Cardiac septum (tissue), 1 donor: ENCODE results near the gene PPIL1. TPM values are rescaled to one million over a fixed set of nuclear protein-coding genes. Genes with fewer than 3 reads are reported as not detected.
"Not testable (repeated sequence)": the region's sequence is repeated elsewhere in the genome, so short reads cannot be mapped to it uniquely, and the experiment has no call there.

Experiments
- DNase-seq: peaks from one replicate; pipeline ENCODE4 v3.0.0-alpha.2; 2020; ENCODE audit warnings: low spot score
- intact Hi-C: fragments of 100-400 bp; cut with DNase I; formaldehyde crosslinking; loops from one replicate; pipeline ENCODE4 v1.14.0; 2022
- total RNA-seq: library from RNA; stranded (reverse); fragmentation: NEBNext Ultra II Directional; extraction: Animal tissue kit (Norgen Biotek cat#: 25700); gene quantifications from one replicate; pipeline ENCODE4 v1.2.1, GENCODE V29; 2021
- donor health status: DM: no; HTN: no; CAD: no.

The PPIL1 gene
- total RNA-seq, 1 donor from 2014 or later, result 24.9 TPM

DNA sequence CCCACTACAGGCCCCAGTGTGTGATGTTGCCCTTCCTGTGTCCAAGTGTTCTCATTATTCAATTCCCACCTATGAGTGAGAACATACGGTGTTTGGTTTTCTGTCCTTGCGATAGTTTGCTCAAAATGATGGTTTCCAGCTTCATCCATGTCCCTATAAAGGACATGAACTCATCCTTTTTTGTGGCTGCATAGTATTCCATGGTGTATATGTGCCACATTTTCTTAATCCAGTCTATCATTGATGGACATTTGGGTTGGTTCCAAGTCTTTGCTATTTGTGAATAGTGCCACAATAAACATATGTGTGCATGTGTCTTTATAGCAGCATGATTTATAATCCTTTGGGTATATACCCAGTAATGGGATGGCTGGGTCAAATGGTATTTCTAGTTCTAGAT is 16.6 kb upstream of the PPIL1 start:
- not testable (repeated sequence) for DNase-seq
- intact Hi-C loops, result loop anchor here (10.0 kb wide), 1 partner anchor 314 kb away; no protein-coding TSS in a partner anchor

DNA sequence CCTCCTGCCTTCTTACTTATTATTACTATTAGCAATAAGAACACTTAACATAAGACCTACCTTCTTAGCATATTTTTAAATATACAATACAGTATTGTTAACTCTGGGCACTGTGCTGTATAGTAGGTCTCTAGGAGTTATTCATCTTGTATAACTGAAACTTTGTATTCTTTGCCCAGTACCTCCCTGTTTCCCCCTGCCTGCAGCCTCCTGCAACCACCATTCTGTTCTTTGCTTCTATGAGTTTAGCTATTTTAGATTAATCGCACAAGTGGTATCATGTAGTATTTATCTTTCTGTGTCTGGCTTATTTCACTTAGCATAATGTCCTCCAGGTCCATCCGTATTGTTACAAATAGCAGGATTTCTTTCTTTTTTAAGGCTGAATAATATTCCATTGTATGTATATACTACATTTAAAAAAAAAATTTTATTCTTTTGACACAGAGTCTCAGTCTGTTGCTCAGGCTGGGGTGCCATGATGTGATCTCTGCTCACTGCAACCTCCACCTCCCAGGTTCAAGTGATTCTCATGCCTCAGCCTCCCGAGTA is 15.6 kb upstream of the PPIL1 start:
- intact Hi-C loops, result loop anchor here (10.0 kb wide), 1 partner anchor 315 kb away; no protein-coding TSS in a partner anchor
- no peak for DNase-seq

DNA sequence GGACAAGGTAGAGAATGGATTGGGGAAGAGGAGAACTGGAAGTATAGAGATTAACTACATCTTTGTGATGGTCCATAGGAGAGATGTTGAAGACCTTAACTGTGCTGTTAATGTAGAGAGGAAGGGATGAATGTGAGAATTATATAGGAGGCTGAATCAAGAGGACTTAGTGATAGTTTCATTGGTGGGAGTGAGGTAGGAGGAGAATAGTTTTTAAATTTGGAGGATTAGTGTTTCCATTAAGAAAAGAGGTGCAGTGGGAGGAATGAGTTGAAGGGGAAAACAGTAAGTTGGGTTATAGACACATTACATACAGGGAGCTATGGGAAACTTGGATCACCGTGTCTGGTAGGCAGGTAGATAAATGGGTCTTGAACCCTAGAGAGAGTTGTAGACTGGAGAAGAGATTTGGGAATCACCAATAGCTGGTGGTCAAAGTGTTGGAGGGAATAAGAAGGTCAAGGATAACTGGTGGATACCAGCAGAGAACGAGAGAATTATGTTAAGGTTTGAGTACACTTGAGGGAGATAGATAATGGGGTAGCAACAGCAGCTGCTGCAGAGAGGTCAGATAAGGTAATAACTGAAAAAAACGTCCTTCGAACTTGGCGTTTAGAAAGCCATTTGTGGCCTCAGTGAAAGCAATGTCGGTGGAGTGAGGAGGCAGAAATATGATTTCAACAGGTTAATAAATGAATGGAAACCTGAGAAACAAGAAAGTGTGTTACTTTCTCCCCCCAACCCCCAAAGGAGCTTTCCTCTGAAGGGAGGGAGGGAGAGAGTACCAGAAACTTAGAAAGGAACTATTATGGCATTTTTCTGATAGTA is 14.3 kb upstream of the PPIL1 start:
- DNase-seq, result no peak
- intact Hi-C loops, result loop anchor here (10.0 kb wide), 1 partner anchor 286 kb away; the partner anchor contains the start of gene PIM1

DNA sequence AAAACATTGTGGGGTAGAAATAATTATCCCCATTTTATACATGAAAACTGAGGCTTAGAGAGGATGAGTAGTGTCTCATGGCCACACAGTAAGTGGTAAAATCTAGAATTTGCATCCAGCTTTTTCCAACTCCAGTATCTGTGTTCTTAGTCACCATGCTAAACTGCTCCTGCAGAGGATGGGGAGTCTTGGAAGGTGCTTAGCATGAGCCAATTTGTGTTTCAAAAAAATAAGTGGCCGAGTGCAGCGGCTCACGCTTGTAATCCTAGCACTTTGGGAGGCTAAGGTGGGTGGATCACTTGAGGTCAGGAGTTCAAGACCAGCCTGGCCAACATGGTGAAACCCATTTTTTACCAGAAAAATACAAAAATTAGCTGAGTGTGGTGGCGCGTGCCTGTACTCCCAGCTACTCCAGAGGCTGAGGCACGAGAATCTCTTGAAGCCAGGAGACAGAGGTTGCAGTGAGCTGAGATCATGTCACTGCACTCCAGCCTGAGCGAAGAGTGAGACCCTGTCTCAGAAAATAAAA is 13.6 kb upstream of the PPIL1 start:
- intact Hi-C loops, result loop anchor here (10.0 kb wide), 1 partner anchor 287 kb away; the partner anchor contains the start of gene PIM1
- DNase-seq, result no peak

- no peak for DNase-seq
- intact Hi-C loops, result loop anchor here (10.0 kb wide), 1 partner anchor 288 kb away; the partner anchor contains the start of gene PIM1
Observed at GRCh38 chr6:36886950-36887618, 12.5 kb upstream of the PPIL1 start.

DNA sequence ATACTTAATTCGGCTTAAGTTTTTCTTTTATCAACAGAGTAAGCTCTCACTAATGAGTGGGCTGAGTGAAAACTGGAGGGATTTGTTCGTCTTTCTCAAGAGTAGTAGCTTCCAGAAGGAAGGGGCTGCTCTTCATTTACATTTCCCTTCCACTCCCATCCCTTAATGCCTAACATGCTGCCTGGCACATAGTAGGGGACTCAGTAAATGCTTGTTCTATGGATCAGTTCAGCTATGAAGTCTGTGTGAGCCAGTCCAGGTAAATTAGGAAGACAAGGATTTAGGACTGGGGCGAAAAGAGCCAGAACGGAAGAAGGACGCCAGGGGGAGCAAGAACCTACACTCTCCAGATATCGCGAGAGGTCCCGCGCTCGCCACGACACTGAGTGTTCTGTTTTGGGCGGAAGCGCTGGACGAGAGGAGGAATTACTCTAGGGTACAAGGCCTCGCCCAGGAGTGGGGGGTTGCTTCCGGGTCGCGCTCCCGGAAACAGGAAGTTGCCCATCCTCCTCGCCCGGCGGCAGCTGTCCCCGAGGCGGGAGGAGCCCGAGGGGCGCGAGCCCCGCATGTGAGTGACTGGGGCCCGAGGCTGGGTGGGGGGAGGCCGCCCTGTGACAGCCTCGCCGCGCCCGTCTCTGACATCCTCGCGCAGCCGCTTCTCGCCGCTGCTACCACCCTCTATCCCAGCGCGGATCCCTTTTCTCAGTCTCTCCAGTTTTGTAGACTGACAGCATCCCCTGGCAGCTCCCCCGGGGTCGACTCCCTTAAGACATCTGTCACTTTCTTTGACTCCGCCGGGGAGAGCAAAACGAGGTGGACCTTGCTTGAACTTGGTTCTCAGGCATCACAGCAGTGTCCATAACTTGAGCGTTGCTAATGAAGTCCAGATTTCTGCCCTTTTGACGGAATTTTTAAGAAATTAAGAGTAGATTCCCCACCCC is 11.1 kb upstream of the PPIL1 start, which contains the start of gene C6orf89:
Gene C6orf89 (plus strand): TSS at position 492 of the 941 bp plus-strand sequence. CDS start 13,493 bp downstream, outside the sequence.
- DNase-seq, result peak; percentile 99
- intact Hi-C loops, result loop anchor here (2.0 to 10.0 kb wide), 3 partner anchors 95 to 289 kb away; partner anchors contain the start of gene PIM1

GRCh38 chr6:36884610-36885009 is 10.0 kb upstream of the PPIL1 start:
- intact Hi-C loops, result loop anchor here (2.0 to 10.0 kb wide), 3 partner anchors 96 to 290 kb away; partner anchors contain the start of gene PIM1
- DNase-seq, result no peak

GRCh38 chr6:36875250-36875633 is 639 bp upstream of the PPIL1 start:
- no peak for DNase-seq
- intact Hi-C loops, result no loop called here

GRCh38 chr6:36873612-36874442 is 776 bp downstream of the PPIL1 start:
- no peak for DNase-seq
- intact Hi-C loops, result no loop called here

GRCh38 chr6:36873115-36873514 is 1.5 kb downstream of the PPIL1 start:
- DNase-seq, result no peak
- intact Hi-C loops, result no loop called here

DNA sequence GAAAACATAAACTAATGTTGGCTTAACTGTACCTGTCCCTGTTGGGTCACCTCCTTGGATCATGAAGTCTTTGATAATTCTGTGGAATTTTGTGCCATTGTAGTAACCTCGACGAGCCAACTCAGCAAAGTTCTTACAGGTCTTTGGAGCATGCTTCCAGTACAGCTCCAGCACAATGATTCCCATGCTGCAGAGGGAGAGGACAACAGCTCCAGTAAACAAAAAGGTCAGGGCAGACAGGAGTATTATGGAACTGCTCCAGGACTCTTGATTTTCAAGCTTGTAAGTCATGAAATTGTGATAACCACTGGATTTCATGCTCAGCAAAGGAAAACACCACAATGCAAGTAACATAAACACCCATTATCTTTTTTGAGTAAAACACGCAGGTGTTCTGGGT is 2.9 kb downstream of the PPIL1 start:
- no peak for DNase-seq
- intact Hi-C loops, result no loop called here

DNA sequence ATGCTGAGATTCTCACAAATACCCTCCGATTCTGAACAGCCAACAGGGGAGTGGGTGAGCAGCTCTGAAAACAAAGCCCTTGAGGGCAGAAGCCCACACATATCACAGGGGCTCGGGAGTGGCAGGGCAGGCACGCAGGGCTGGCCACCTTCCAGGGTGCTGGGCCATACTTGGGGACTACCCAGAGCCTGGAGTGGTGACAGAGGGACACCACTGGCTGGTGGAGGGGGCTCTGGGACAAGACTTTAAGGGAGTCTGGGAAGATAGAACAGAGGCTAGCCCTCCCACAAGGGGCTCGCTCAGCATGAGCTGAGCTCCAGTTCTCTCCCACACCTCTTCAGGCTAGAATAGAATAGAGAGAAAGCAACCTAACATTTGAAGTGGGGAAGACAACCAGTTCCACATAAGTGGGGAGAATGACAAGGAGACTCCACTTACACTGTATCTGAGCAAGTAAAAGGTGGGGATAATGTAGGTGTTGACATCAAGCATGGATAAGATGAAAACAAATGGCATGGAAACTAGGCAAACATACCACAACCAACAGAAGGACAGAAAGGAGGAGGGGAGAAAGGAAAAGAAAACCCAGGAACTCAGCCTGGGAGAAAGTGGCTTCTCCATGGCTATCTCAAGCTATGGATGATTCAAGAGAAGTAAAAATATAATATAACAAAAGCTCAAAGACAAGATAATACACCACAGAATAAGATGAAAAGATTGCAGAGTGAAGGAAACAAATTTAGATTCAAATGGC is 7.0 kb downstream of the PPIL1 start:
- intact Hi-C loops, result no loop called here
- DNase-seq, result no peak

DNA sequence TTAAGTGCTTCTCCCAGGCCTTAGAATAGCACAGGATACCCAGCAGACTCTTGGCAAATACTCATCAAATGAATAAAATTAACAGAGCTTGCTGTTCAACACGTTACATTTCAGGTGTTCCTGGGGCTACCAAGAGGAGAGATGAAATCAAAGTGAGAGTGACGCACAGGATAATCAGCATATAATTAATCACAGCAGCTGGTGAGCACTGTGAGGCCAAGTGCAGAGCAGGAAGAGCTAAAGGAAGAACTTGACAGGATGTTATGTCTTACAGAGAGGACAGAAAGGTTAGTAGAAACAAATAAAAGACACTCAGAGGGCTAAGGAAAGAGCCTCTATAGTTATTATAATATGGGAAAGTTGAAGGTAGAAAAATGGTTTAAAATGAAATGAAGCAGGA is 8.8 kb downstream of the PPIL1 start:
- intact Hi-C loops, result no loop called here
- DNase-seq, result no peak

DNA sequence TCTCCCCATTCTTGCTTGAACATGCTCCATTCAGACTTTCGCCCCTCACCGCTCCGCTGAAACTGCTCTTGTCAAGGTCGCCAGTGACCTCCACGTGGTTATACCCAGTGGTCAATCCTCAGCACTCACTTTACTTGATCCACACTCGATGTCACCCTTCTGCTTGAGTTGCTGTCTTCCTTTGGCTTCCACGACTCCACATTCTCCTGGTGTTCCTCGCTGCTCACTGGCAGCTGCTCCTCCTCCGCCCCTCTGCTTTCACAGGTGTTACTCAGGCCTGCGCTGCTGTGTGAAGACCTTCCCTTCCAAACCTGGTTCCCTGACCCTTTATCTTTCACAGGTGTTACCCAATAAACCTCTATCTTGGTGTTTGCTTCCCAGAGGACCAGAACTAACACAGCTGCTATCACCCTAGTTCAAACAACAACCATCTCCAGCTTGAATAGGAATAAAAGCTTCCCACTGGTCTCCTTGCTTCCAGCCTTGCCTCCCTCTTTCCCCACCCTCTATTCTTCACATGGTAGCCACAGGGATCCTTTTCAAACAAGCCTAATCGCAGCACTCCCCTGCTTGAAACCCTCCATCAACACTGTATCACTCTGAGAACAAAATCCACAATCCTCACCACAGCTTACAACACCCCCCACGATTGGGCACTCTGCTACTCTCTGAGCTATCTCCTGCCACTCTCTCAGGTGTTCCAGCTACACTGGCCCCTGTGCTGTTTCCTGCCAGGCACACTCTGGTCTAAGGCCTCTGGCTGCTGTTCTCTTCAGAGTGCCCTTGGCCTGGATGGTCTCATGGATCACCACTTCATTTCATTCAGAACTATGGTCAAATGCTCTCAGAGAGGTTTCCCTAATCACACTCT is 10.7 kb downstream of the PPIL1 start:
- intact Hi-C loops, result no loop called here
- no peak for DNase-seq

DNA sequence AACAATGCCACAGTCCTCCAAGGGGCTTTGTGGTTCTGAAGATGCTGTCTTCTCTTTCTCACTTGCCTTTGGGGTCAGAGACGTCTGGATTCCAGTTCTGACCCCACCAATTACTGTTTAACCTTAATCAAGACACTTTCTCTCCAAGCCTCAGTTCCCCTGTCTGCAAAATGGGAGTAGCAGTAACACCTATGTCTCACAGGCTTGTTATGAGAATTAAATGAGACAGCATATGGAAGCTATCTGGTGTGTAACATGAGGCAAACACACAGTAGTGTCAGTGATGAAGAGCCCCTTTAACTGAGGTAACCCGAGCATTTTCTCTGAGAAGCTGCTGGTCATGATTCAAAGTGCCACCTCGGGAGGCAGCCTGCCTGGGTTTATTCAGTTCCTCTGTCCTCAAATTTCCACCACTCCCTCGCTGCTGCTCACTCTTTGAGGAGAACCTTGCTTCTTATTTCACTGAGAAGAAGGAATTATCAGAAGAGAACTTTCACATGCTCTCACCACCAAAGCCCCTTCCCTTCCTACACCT is 11.7 kb downstream of the PPIL1 start:
- DNase-seq, result no peak
- intact Hi-C loops, result no loop called here
